Activated CD4-positive, CD25-positive, alpha-beta regulatory T cell treated with anti-CD3 and anti-CD28 coated beads, Interleukin-2, amount 50 U/mL, for 24 hours (primary cell): ENCODE measurements around the gene SETD7.
"Not testable (repeated sequence)": the region's sequence is repeated elsewhere in the genome, so short reads cannot be mapped to it uniquely, and the experiment has no call there.

Experiments
- ATAC-seq, 2 donors: fragments of 150-1000 bp; cut with Tn5 transposase; one replicate each; pipeline ENCODE4 v1.10.0; 2021; ENCODE audit warnings: mild to moderate bottlenecking in 1 of 2, moderate library complexity in 1 of 2

The SETD7 gene

GRCh38 chr4:139508581-139509237, 47.3 kb downstream of the SETD7 start:
- no peak for ATAC-seq

GRCh38 chr4:139506774-139507173, 49.2 kb downstream of the SETD7 start:
- no peak for ATAC-seq

DNA sequence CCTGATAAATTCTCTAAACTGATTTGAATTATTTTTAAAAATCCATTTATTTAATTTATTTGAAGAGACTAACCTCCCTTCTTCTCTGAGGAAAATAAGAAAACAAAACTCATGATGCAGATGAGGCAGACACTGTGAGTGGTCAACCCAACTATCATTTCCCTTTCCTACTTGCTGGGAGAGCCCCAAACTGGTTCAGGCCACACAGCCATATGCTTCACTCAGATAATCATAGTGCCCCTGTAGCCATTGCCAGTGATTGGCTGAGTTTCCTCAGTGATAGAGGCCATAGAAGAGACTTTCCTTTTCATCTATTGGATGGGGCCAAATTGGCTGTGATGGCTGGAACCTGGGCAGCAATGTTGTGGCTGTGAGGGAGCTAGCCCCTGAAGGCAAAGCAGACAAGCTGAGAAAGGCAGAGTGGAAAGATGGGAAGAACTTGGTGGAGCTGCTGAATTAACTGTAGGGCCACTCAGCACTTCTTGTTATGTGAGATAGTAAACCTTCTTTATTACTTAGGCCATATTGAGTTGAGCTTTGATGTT, 52.3 kb downstream of the SETD7 start:
- no peak for ATAC-seq

DNA sequence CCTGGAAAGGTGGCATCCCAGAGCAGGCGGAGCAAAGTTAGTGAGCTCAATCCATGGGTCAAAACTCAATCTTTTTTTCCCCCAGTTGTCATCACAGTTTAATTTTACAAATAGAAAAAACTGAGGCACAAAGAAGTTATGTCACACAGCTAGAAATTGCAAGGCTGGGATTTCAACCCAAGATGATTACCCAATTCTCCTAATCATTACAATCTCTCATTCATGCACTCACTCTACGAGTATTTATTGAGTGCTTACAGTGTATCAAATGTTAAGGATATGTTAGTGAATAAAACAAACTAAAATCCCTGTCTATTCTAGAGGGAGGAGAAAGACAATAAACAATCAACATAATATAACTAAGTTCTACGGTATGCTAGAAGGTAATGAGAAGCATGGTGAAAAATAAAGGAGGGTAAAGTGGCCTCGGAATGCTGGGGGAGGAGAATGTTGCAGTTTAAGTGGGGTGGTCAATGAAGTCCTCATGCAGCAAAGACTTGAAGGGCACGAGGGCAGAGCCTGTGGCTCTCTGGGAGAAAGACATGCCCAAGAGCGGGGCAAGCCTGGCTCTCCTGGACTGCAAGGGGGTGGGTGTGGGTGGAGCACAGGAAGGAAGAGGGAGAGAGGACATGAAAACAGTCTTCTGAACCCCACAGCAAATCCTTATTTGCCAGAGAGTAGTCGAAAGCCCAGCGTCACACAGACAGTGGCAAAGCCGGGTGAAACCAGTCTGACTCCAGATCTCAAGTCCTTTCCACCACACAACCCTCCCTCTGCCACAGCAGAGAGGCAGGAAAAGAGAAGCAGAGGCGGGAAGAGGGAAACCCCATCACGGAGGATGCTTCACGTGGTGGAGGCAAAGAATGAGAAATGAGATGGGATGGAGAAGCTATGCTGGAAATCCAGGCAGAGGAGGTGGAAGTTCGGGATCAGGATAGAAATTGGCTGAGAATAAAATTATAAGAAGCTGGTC, 53.8 kb downstream of the SETD7 start:
- ATAC-seq: no peak

GRCh38 chr4:139501527-139501926, 54.5 kb downstream of the SETD7 start:
- ATAC-seq: no peak

- ATAC-seq: no peak
These were observed 54.9 kb downstream of the SETD7 start for GRCh38 chr4:139501117-139501516.

- no peak for ATAC-seq
These were observed 56.8 kb downstream of the SETD7 start for GRCh38 chr4:139499186-139499585.

DNA sequence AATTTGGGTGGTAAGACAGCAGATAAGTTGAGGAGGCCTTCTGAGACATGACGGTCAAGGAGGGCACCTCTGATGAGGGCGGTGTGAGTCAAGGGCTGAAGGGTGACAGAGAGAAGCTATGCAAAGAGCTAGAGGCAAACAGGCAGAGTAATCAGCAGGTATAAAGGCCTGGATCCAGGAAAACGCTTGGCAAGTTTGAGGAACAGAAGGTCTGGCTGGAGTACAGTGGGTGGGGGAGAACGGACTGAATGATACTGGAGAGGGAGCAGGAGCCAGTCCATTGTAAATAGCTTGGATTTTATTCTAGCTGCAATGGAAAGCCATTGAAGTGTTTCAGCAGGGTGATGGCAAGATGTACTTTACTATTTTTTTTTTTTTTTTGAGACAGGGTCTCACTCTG, 62.8 kb downstream of the SETD7 start:
- no peak for ATAC-seq

DNA sequence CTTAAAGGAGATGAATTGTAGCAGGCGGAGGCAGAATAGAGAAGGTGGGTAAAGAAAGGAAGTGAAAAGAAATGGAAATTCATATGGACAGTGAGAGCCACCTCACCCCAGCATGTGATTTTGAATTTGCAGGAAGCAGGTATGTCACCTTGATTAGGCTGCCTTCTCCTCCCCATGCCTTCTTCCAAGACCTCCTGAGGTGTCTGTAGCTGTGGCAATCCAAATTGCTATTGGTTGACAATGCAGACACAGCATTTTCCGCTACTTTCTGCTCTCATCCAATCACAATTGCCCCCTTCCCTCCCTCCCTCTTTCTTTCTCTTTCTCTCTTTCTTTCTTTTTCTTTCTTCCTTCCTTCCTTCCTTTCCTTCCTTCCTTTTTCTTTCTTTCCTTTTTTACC, 63.6 kb downstream of the SETD7 start:
- no peak for ATAC-seq

GRCh38 chr4:139489638-139490037, 66.4 kb downstream of the SETD7 start:
- ATAC-seq: no peak

DNA sequence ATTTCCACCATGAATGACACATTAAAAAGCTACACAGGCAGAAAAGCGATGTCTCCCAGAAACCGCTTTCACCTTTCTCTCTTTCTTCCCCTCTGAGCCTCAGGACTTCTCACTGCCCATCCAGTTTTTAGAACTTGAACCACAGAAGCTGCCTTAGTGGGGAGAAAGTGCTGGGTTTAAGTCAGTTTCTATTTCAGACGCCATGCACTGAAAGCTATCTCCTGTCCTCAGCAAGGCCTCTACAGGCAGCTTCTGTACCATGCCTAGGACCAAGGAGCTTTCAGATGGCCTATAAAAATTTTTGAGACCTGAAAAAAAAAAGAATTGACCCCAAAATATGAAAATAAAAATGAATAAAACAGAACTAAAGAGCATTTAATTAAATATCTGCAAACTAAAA, 67.6 kb downstream of the SETD7 start:
- ATAC-seq: no peak

DNA sequence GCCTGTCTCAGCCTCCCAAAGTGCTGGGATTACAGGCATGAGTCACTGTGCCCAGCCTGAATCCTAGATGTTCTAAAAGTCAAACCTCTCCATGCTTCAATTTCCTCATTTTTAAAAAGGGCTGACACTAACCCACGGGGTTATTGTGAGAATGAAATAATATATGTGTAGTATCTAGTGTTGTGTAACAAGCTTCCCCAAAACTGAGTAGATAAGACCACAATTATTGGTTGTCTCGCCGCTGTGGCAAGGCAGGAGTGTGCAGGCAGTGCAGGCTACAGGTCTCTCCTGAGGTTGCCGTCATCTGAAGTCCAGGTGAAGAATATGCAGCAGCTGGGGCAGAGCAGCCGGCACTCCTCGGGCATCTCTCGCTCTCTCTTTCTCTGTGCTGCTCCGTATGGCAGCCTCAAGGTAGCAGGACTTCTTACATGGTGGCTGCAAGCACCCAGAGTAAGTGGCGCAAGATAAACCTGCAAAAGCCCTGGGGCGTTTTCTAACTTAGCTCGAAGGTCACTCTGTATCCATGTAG, 71.2 kb downstream of the SETD7 start:
- no peak for ATAC-seq

DNA sequence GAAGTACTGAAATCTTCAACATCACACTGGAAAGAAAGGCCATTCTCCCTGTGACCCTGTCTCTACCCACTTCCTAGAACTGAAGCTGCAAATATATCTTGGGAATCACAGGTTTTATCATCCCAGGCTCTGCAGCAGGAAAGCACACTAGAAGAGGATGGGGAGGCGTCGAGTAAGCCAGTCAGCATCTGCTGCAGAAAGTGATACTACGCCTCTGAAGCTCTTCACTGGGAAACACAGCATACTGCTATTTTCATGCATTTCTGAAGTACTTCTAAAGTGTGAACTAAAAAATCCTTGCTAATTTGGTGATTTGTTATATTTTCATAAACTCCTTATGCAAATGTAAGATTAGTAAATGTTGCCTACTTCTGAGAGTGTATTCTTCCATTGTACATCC, 73.0 kb downstream of the SETD7 start:
- no peak for ATAC-seq

DNA sequence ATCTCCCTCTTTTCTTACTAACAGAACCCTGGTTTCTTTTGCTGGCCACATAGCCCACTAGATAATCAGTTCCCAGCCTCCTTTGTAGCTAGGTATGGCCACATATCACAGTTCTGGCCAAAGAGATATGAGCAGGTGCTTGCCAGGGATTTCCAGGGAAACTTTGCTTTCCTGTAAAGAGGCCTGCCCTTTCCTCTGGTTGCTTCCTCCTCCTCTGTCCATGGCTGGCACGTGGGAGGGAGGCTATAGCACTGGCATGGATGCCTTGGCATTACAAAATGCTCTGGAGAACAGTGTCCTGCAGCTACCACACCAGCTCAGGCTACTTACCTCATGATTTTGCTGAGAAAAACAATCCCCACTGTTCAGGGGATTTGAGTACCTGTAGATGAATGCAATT, 74.6 kb downstream of the SETD7 start:
- ATAC-seq: no peak

GRCh38 chr4:139476363-139476762, 79.7 kb downstream of the SETD7 start:
- ATAC-seq: no peak

DNA sequence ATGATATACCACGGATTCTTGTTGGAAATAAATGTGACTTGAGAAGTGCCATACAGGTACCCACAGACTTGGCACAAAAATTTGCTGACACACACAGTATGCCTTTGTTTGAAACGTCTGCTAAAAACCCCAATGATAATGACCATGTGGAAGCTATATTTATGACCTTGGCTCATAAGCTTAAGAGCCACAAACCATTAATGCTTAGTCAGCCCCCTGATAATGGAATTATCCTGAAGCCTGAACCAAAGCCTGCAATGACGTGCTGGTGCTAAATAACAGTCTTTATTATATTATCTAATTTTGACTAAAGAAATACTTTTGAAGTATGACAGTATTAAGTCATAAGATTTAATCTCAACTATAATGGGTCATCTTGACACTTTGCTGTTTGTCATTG, 83.2 kb downstream of the SETD7 start:
- no peak for ATAC-seq

GRCh38 chr4:139470997-139471665, 84.9 kb downstream of the SETD7 start:
- no peak for ATAC-seq

GRCh38 chr4:139470295-139470694, 85.7 kb downstream of the SETD7 start:
- no peak for ATAC-seq

DNA sequence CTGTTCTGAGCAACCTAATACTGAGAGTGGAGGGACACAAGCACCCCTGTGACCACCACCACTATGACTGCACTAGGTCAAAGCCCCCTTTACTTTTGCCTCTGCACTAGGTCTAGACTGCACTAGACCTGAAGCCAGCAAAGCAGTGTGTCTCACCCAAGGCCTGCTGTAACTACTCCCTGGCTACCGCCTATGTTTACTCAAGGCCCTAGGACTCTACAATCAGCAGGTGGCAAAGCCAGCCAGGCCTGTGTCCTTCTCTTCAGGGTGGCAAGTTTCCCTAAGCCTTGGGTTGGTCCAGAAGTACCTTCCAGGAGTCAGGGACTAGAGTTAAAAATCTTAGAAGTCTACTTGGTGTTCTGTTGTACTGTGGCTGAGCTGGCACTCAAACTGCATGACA, 86.2 kb downstream of the SETD7 start:
- ATAC-seq: no peak

- ATAC-seq: no peak
These were observed 86.8 kb downstream of the SETD7 start for GRCh38 chr4:139469216-139469615.

DNA sequence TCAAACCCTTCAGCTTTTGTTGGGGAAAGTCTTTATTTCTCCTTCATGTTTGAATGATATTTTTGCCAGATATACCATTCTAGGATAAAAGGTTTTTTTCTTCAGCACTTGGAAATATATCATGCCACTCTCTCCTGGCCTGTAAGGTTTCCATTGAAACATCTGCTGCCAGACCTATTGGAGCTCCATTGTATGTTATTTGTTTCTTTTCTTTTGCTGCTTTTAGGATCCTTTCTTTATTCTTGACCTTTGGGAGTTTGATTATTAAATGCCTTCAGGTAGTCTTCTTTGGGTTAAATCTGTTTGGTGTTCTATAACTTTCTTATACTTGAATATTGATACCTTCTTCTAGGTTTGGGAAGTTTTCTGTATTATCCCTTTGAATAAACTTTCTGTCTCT, 87.3 kb downstream of the SETD7 start:
- not testable (repeated sequence) for ATAC-seq

DNA sequence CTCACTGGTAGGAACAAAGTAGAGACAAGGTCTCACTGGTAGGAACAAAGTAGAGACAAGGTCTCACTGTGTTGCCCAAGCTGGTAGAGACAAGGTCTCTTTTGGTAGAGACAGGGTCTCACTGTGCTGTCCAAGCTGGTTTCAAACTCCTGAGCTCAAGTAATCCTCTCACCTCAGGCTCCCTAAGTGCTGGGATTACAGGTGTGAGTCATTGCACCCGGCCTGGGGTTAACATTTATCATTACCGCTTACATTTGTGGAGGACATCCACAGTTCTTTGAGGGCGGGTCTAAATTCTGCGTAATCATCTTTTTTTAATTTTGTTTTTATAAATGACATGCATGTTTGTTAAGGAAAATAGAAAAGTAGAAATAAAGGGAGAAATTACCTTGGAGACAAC, 90.1 kb downstream of the SETD7 start:
- ATAC-seq: no peak

DNA sequence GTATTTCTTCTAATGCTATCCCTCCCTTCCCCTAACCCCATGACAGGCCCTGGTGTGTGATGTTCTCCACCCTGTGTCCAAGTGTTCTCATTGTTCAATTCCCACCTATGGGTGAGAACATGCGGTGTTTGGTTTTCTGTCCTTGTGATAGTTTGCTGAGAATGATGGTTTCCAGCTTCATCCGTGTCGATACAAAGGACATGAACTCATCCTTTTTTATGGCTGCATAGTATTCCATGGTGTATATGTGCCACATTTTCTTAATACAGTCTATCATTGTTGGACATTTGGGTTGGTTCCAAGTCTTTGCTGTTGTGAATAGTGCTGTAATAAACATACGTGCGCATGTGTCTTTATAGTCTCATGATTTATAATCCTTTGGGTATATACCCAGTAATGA, 91.5 kb downstream of the SETD7 start:
- ATAC-seq: not testable (repeated sequence)
